Stimulated activated CD8-positive, alpha-beta memory T cell treated with anti-CD3 and anti-CD28 coated beads, Interleukin-12 subunit alpha, Interleukin-12 subunit beta, amount 100 ng/mL, for 24 hours (primary cell): ENCODE data around the gene RASD2.

Experiments used
- DNase-seq: peaks from one replicate; pipeline ENCODE4 v3.0.0-alpha.2; 2020; ENCODE audit errors: extremely low read depth

The RASD2 gene

GRCh38 chr22:35582218-35582860 lies 41.7 kb downstream of the RASD2 start:
- DNase-seq: no peak

- peak; percentile 17 for DNase-seq
Measured at GRCh38 chr22:35582861-35583670, 42.4 kb downstream of the RASD2 start.

- DNase-seq: no peak
Measured at GRCh38 chr22:35586771-35587170, 46.1 kb downstream of the RASD2 start.

DNA sequence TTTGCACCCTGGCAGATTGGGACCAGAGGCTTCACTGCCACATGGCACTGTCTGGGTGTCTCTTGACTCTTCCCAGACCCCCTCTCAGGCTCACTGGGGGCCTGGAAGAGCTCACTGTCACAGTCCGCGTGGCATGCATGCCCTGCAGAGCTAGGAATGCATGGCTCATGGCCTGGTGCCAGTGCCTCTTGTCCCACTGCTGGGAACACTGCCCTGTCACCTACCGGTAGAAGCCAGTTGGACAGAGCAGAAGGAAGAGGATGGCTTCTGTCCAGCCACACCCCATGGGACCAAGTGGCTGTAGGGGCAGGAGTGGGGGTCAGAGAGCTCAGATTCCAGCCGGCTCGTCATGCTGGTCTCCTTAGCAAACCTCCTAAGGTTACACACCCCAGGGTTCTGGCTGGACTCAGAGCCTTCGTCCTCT lies 46.8 kb downstream of the RASD2 start:
- DNase-seq: no peak

GRCh38 chr22:35587896-35588295 lies 47.3 kb downstream of the RASD2 start:
- no peak for DNase-seq

DNA sequence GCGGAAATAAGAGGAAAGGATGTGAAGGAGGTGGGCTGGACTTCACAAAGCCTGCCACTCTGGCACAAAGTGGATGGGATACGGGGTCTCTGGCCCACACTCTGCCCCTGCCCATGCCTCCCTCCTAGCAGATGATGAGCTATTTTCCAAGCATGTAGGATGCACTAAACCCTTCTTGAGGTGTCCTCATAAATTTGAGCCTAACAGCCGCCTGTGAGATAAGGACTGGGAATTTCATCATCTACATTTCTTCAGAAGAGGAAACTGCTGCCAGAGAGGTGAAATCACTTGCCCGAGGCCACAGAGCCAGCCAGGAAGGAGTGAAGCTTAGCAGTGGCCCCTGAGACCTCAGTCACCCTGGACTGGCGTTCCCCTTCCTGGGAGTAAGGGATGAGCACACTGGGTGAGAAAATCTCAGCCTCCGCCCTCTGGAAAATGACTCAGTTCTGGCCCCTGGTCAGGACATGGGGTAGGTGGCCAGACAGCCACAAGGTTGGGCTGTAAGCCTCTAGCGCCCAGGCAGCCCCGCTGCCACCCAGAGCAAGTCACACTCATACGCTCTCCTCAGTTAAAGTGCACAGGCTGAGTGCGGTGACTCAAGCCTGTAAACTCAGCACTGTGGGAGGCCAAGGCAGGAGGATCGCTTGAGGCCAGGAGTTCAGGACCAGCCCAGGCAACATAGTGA lies 48.6 kb downstream of the RASD2 start:
- DNase-seq: no peak

DNA sequence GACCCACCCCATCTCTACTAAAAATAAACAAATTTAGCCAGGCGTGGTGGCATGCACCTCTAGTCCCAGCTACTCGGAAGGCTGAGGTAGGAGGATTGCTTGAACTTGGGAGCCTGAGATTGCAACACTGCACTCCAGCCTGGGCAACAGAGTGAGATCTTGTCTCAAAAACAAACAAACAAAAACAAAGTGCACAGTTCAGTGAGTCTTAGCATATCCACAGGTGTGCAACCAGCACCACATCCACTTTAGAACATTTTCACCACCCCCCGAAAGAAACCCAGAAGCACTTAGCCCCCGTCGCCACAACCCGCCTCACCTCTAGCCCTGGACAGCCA lies 49.1 kb downstream of the RASD2 start:
- DNase-seq: no peak

- DNase-seq: no peak
Measured at GRCh38 chr22:35590634-35591295, 50.1 kb downstream of the RASD2 start.

DNA sequence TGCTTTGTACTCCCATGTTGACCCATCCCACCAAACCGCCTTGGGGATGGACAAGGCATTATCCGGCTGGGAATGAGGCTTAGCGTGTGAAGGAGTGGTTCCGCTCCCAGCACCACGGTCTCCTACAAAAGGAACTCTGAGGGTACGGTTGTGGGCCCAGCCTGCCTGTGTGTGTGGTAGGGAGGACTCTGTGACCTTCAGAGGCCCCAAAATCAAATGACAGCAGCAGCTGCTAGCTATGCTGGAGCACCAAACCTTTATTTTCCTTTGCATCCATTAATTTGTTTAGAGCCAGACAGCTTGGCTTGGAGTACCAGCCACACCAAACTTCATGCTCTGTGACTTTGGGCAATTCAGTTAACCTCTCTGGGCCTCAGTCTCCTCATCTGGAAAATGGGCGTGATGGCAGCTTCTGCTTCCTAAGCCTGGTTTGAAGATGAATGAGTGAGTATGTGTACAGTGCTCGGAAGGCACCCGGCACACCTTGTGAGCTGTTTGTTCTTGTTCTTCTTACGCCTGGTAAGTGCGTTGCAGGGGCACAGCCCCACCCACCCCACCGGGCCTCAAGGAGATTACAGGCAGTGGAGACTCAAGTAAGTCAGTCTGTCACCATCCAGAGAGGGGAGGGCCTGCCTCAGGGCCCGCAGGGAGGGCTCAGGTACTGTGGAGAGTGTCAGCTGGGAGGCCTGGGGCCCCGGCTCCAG lies 51.2 kb downstream of the RASD2 start:
- DNase-seq: no peak

DNA sequence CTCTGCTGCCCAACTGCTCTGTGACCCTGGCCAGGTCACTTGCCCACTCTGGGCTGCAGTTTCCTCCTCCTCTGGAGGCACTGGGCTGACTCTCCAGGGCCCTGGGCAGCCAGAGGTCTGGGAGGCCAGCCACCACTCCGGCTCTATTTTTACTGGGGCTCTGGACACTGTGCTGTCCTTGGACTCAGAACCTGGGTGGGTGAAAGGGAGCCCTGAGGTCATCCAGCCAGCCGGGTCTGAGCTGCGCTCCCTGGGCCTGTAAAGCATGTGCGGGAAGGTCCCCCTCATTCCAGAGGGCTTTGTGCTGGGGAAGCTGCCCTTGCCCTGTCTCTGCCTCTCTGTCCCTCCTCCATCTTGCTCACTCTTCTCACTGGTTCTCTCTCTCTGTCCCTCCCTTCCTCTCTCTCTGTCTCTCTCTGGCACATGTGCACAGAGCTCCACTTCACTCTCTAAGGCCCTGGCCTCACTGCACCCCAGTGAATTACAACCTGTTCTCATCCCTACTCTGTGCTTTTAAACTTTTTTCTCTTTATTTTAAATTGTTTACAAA lies 51.9 kb downstream of the RASD2 start:
- no peak for DNase-seq

GRCh38 chr22:35593071-35593890 lies 52.6 kb downstream of the RASD2 start:
- no peak for DNase-seq

GRCh38 chr22:35593891-35594470 lies 53.4 kb downstream of the RASD2 start:
- DNase-seq: no peak

DNA sequence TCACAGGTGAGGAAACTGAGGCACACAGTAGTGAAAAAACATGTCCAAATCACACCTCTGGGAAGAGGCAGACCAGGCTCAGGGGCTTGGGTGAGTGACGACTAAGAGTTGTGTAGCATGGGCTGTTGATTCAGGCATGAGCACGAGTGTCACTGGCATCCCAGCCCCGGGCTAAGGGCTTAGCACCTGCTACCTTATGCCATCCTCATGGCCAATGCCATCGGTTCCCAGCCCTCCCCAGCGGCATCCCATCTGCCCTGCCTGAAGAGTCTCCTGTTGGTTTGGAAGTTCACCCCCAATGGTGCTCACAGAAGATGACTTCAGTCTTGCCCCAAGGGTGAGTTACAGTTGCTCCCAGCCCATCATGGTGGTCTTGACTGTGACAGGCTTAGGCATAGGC lies 54.1 kb downstream of the RASD2 start:
- DNase-seq: no peak

DNA sequence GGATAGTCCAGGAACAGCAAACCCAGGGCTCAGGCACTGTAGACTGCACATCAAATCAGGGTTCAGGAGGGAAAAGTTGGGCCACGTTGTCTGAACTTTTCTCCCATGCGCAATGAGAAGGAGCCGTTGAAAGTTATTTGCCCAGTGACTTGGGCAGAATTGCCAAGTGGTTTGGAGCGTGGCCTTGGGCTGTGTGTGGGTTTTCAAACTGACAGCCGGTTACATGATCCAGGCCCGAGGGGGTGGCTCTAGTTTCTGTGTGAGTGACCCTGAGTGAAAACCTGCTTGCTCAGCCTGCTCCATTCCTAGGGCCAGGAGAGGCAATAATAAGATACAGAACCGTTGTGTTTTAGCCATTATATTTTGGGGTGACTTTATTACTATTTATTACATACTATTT lies 56.2 kb downstream of the RASD2 start:
- DNase-seq: no peak

DNA sequence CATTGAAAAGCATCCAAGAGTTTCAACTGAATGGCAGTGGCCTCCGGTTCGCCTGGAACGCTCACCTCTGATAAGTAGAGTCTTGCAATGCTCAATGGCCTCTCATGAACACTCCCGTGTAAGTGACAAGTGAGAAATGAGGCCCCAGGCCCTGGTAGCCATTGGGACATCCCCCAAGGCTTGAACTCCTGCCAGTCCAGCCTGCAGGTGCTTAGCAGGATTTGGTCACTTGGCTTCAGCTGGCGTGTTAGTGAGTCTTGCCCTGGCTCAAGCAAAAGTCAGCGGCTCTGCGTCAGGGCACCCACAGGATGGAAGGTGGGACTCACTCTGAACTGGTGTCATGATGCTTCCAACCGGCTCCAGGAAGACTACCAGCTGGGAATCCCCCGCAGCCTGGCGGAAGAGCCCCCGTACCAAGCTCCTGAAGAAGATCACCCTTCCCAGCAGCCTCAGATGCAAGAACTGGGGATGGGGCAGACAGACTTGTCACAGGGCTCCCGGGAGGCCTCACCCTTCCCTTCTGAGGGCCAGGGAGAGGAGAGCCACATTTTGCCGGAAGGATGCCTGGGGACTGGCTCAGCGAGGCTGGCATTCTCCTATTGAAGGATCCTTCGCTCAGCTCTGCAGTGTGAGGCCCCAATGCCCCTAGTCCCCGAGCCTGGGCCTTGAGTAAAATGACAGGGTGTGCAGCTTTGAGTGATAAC lies 57.2 kb downstream of the RASD2 start:
- no peak for DNase-seq

GRCh38 chr22:35598396-35598710 lies 57.7 kb downstream of the RASD2 start:
- no peak for DNase-seq

DNA sequence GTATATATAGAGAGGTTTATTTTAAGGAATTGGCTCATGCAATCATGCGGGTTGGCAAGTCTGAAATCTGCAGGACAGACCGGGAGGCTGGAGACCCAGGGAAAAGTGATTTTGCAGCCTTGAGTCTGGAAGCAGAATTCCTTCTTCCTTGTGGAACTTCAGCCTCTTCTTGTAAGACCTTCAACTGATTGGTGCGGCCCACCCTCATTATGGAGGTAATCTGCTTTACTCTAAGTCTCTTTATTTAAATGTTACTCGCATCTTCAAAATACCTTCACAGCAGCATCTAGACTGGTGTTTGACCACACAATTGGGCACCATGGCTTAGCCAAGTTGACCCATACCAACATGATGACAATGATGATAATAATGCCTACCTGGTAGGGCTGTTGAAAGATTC lies 58.7 kb downstream of the RASD2 start:
- DNase-seq: no peak

GRCh38 chr22:35600476-35600875 lies 59.8 kb downstream of the RASD2 start:
- no peak for DNase-seq

GRCh38 chr22:35601013-35601580 lies 60.5 kb downstream of the RASD2 start:
- no peak for DNase-seq
